ENCODE results near the gene ZSCAN2. TPM values are rescaled to one million over a fixed set of nuclear protein-coding genes. Genes with fewer than 3 reads are reported as not detected.
A peak's percentile ranks its signal among the peaks of the same experiment; 100 is the strongest.

ZSCAN2 gene
- polyA plus RNA-seq, 1 donor = 12.1 TPM

DNA sequence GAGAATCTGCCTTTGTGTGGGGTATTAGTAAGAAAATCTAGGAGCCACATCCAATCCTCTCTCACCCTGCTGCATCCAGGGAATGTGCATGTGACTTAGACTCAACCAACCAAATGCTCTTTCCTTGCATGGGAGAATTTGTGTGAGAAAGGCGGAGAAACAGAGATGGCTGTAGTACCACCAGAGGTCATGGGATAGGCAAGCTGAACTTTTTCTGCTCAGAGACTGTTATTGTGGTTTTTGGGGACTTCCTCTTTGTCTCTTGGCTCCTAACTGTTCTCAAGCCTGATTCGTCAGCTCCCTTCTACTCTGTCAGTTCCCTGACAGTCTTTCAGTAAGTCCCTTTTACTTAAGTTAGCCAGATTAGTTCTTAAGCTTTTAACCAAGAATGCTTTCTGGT, 2.6 kb upstream of the ZSCAN2 start:
- Histone ChIP-seq H3K4me1 (ENCODE audit: control insufficient read depth, insufficient read depth, low read length) (peaks cover 13% of the 10 kb centered on the region), H3K27ac (ENCODE audit: low read length) (no peak overlapping the region), H3K4me3 (ENCODE audit: low read length) (no peak overlapping the region), H3K36me3 (ENCODE audit: control insufficient read depth, insufficient read depth, low read length) (no peaks in the 10 kb centered on the region), H3K9me3 (ENCODE audit: control insufficient read depth, low read depth, low read length) (no peaks in the 10 kb centered on the region), H3K27me3 (ENCODE audit: control insufficient read depth, insufficient read depth, low read length) (no peaks in the 10 kb centered on the region)
- no peak for DNase-seq
- no CpG with 5 or more reads among the region's 2 CpGs for WGBS (ENCODE audit: insufficient coverage, low lambda C conversion rate)

DNA sequence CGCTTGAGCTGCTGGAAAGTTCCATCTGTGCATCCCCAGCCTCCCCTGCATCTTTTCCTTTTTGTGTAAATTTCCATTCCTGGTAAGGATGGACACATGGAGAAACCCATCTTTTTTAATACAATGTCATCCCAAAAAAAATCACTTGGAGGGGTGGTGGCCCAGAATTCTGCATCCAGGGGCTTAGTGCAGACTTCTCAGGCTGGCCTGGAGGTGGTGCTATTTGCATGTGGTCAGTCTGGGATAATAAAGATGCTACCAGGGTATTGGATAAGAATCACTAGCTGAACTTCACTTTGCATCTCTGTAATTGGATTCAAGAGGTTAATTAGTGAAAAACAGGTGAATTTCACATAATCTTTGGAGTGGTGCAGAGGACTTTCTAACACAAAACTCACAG, 1.8 kb upstream of the ZSCAN2 start:
- peaks cover 13% of the 10 kb centered on the region for H3K4me1 ChIP-seq (ENCODE audit: control insufficient read depth, insufficient read depth, low read length)
- H3K27ac ChIP-seq (ENCODE audit: low read length) = no peak overlapping the region
- peak in 1 of 2 donors; percentile 39 for DNase-seq
- H3K36me3 ChIP-seq (ENCODE audit: control insufficient read depth, insufficient read depth, low read length) = peaks cover 5% of the 10 kb centered on the region
- H3K27me3 ChIP-seq (ENCODE audit: control insufficient read depth, insufficient read depth, low read length) = no peaks in the 10 kb centered on the region
- H3K4me3 ChIP-seq (ENCODE audit: low read length) = no peak overlapping the region
- no CpG with 5 or more reads among the region's 1 CpG for WGBS (ENCODE audit: insufficient coverage, low lambda C conversion rate)
- H3K9me3 ChIP-seq (ENCODE audit: control insufficient read depth, low read depth, low read length) = no peaks in the 10 kb centered on the region

DNA sequence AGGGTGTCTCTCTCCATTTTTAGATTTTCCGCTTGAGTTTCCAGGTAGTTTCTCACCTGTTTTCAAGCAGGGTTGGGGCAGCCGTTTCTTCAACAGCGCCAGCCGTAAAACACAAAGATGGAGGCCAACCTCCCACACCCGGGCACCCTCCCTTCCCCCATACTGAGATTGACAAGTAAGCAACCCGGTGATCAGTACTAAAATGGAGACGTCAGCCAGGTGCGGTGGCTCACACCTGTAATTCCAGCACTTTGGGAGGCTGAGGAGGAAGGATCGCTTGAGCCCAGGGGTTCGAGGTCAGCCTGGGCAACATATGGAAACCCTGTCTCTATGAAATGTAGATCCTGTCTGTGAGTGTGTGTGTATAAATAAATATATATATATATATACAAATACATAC, 903 bp upstream of the ZSCAN2 start:
- Histone ChIP-seq H3K27ac (ENCODE audit: low read length) (no peak overlapping the region), H3K27me3 (ENCODE audit: control insufficient read depth, insufficient read depth, low read length) (no peaks in the 10 kb centered on the region), H3K36me3 (ENCODE audit: control insufficient read depth, insufficient read depth, low read length) (peaks cover 12% of the 10 kb centered on the region), H3K4me3 (ENCODE audit: low read length) (peak overlapping the region; percentile 98), H3K9me3 (ENCODE audit: control insufficient read depth, low read depth, low read length) (no peaks in the 10 kb centered on the region), H3K4me1 (ENCODE audit: control insufficient read depth, insufficient read depth, low read length) (peaks cover 14% of the 10 kb centered on the region)
- no peak for DNase-seq
- no CpG with 5 or more reads among the region's 10 CpGs for WGBS (ENCODE audit: insufficient coverage, low lambda C conversion rate)

DNA sequence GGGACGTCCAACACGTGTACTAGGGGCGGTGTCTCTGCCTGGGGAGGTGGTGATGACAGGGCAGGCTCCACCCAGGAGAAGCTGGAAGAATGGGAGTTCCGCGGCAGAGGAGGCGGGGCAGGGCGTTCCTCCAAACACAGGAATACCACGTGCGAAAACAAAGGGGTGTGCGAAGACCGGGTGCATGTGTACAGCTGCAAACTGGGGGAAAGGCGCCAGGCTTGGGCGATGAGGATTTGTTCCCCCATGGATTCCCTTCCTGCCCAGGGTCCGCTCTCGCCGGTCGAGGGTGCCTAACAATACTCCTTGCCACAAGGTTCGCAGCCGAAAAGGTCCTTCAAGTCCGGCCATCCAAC, 500 bp upstream of the ZSCAN2 start:
- H3K27ac ChIP-seq (ENCODE audit: low read length) = no peak overlapping the region
- WGBS (ENCODE audit: insufficient coverage, low lambda C conversion rate) = no CpG with 5 or more reads among the region's 20 CpGs
- H3K27me3 ChIP-seq (ENCODE audit: control insufficient read depth, insufficient read depth, low read length) = no peaks in the 10 kb centered on the region
- no peaks in the 10 kb centered on the region for H3K9me3 ChIP-seq (ENCODE audit: control insufficient read depth, low read depth, low read length)
- peak overlapping the region; percentile 98 for H3K4me3 ChIP-seq (ENCODE audit: low read length)
- peaks cover 13% of the 10 kb centered on the region for H3K4me1 ChIP-seq (ENCODE audit: control insufficient read depth, insufficient read depth, low read length)
- peaks cover 16% of the 10 kb centered on the region for H3K36me3 ChIP-seq (ENCODE audit: control insufficient read depth, insufficient read depth, low read length)
- DNase-seq = peak; percentile 81 to 89

DNA sequence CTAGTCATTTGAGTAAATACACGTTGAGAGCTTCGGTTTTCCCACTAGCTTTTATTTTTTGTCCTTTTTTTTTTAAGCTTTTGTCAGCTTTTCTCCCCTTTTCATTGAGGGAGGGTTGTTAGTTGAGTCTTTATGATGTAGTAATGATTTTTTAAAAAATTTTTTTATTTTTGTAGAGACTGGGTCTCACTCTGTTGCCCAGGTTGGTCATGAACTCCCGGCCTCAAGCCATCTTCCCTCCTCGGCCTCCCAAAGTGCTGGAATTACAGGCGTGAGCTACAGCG, 688 bp downstream of the ZSCAN2 start:
- DNase-seq = no peak
- Histone ChIP-seq H3K27me3 (ENCODE audit: control insufficient read depth, insufficient read depth, low read length) (no peaks in the 10 kb centered on the region), H3K9me3 (ENCODE audit: control insufficient read depth, low read depth, low read length) (no peaks in the 10 kb centered on the region), H3K27ac (ENCODE audit: low read length) (no peak overlapping the region), H3K4me3 (ENCODE audit: low read length) (peak overlapping the region; percentile 98), H3K4me1 (ENCODE audit: control insufficient read depth, insufficient read depth, low read length) (peaks cover 17% of the 10 kb centered on the region), H3K36me3 (ENCODE audit: control insufficient read depth, insufficient read depth, low read length) (peaks cover 20% of the 10 kb centered on the region)
- 0% methylated on average over 3 of the region's 6 CpGs for WGBS (ENCODE audit: insufficient coverage, low lambda C conversion rate)

DNA sequence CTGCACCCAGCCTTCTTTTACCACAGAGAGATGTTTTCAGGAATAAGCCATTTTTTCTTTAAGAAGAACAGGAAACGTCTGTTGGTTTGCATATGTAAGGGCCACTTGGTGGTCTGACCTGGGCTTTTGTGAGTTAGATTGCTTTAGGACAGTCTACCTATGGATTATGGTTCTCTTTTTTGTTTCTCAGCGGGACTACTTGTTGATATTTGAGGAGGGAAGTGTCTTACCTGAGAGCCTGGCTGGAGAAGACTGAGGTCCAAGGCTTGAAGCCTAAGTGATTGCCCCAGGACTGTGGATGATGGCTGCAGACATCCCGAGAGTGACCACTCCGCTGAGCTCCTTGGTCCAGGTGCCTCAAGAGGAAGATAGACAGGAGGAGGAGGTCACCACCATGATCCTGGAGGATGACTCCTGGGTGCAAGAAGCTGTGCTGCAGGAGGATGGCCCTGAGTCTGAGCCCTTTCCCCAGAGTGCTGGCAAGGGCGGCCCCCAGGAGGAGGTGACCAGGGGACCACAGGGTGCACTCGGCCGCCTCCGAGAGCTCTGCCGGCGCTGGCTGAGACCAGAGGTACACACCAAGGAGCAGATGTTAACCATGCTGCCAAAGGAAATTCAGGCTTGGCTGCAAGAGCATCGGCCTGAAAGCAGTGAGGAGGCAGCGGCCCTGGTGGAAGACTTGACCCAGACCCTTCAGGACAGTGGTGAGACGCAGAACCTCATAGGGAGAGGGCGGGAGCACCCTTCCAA, 3.0 kb downstream of the ZSCAN2 start:
- no peaks in the 10 kb centered on the region for H3K9me3 ChIP-seq (ENCODE audit: control insufficient read depth, low read depth, low read length)
- H3K4me3 ChIP-seq (ENCODE audit: low read length) = no peak overlapping the region
- DNase-seq = no peak
- peaks cover 29% of the 10 kb centered on the region for H3K4me1 ChIP-seq (ENCODE audit: control insufficient read depth, insufficient read depth, low read length)
- WGBS (ENCODE audit: insufficient coverage, low lambda C conversion rate) = no CpG with 5 or more reads among the region's 14 CpGs
- no peak overlapping the region for H3K27ac ChIP-seq (ENCODE audit: low read length)
- H3K36me3 ChIP-seq (ENCODE audit: control insufficient read depth, insufficient read depth, low read length) = peaks cover 28% of the 10 kb centered on the region
- no peaks in the 10 kb centered on the region for H3K27me3 ChIP-seq (ENCODE audit: control insufficient read depth, insufficient read depth, low read length)

DNA sequence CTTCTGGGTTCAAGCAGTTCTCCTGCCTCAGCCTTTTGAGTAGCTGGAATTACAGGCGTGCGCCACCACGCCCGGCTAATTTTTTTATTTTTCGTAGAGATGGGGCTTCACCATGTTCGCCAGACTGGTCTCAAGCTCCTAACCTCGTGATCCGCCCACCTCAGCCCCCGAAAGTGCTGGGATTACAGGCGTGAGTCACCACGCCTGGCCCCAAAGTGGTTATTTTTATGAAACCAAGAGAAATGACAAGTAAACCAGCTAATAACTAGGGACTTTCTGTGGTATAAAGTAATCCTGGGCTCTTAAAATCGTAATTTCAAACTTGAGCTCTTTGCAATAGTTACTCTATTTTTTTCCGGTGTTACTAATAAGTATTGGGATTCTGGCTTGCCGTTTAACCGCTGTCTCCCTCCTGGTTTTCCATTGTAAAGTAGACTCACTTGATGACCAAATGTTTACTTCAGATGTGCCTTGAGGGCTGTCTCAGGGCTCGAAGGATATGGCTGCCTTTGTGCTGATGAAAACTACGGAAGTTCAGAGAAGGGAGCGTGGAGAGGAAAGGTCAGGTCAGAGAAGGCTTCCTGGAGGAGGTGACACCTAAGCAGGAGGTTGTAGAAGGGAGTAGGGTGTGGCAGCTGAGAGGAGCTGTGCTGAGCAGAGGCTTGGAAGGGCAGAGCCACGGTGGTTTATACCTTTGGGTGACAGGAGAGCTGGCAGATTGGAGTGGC, 4.2 kb downstream of the ZSCAN2 start:
- peak overlapping the region; percentile 84 for H3K27ac ChIP-seq (ENCODE audit: low read length)
- 94% methylated on average over 3 of the region's 19 CpGs for WGBS (ENCODE audit: insufficient coverage, low lambda C conversion rate)
- no peaks in the 10 kb centered on the region for H3K9me3 ChIP-seq (ENCODE audit: control insufficient read depth, low read depth, low read length)
- no peak for DNase-seq
- H3K4me1 ChIP-seq (ENCODE audit: control insufficient read depth, insufficient read depth, low read length) = peaks cover 29% of the 10 kb centered on the region
- H3K36me3 ChIP-seq (ENCODE audit: control insufficient read depth, insufficient read depth, low read length) = peaks cover 34% of the 10 kb centered on the region
- no peaks in the 10 kb centered on the region for H3K27me3 ChIP-seq (ENCODE audit: control insufficient read depth, insufficient read depth, low read length)
- H3K4me3 ChIP-seq (ENCODE audit: low read length) = no peak overlapping the region

DNA sequence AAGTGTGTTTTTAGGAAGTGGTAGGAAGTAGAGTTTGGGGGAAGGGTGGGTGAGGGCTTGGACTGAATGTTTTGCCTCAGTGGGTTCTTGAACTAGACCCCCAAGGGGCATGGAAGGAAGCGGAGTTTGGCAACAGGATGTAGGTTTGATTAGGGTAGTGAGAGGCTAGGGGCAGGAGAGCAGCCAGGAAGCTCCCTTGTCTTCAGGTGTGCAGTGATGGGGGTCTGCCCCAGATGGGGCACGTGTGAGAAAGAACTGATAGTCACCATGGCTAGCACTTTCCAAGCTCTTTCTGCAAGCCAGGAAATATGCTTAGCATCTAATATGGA, 4.7 kb downstream of the ZSCAN2 start:
- peak overlapping the region; percentile 84 for H3K27ac ChIP-seq (ENCODE audit: low read length)
- WGBS (ENCODE audit: insufficient coverage, low lambda C conversion rate) = no CpG with 5 or more reads among the region's 2 CpGs
- peaks cover 29% of the 10 kb centered on the region for H3K4me1 ChIP-seq (ENCODE audit: control insufficient read depth, insufficient read depth, low read length)

DNA sequence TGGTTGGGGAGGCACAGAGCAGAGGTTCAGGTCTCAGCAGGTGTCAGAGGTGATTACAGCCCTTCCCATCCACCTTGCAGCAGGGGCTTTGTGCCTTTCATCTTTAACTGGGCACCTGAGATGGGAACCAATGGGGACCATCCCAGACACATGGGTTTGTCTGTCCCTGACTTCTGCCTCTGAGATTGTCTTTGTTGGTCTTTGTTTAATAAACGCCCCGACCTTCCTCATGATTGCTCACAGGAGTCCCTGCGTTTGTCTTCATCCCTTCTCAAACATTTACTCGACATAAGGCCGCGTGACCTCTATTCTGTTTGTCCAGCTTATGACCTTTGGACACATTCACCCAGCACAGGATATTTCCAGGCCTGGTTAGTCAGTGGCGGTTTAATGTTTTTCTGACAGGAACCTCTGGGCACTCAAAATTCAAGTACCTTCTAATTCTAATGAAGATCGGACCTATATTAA, 5.9 kb downstream of the ZSCAN2 start:
- no peaks in the 10 kb centered on the region for H3K27me3 ChIP-seq (ENCODE audit: control insufficient read depth, insufficient read depth, low read length)
- peak overlapping the region; percentile 84 for H3K27ac ChIP-seq (ENCODE audit: low read length)
- no peak overlapping the region for H3K4me3 ChIP-seq (ENCODE audit: low read length)
- H3K36me3 ChIP-seq (ENCODE audit: control insufficient read depth, insufficient read depth, low read length) = peaks cover 34% of the 10 kb centered on the region
- WGBS (ENCODE audit: insufficient coverage, low lambda C conversion rate) = 0% methylated on average over 1 of the region's 8 CpGs
- peak; percentile 70 to 80 for DNase-seq
- H3K4me1 ChIP-seq (ENCODE audit: control insufficient read depth, insufficient read depth, low read length) = peaks cover 29% of the 10 kb centered on the region
- no peaks in the 10 kb centered on the region for H3K9me3 ChIP-seq (ENCODE audit: control insufficient read depth, low read depth, low read length)

More for the DNA sequence above, 4.7 kb downstream of the ZSCAN2 start:
- H3K36me3 ChIP-seq (ENCODE audit: control insufficient read depth, insufficient read depth, low read length) = peaks cover 34% of the 10 kb centered on the region
- H3K4me3 ChIP-seq (ENCODE audit: low read length) = no peak overlapping the region
- H3K27me3 ChIP-seq (ENCODE audit: control insufficient read depth, insufficient read depth, low read length) = no peaks in the 10 kb centered on the region
- H3K9me3 ChIP-seq (ENCODE audit: control insufficient read depth, low read depth, low read length) = no peaks in the 10 kb centered on the region
- DNase-seq = no peak

DNA sequence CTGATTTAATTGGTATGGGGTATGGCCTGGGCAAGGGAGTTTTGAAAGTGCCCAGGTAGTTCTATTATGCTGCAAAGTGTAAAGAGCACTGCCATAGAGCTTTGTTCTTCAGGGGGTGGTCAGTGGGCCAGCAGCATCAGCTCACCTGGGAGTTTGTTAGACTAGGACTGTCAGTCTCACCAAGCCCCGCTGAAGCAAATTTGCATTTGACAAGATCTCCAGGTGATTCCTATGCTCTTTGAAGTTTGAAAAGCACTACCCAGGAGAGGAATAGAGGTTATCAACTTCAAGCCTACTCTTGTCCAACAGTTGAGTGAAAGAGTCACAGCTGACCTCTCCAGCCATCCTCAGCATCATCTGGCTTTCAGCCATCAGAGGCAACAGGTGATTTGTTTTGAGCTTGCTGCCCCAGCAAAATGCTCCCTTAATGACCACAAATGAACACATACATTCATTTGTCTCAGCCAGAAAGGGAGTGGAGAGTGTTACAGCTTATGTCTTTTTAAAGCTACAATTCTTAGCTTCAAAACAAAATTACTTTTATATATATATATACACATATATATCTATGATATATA, 8.0 kb downstream of the ZSCAN2 start:
- Histone ChIP-seq H3K4me1 (ENCODE audit: control insufficient read depth, insufficient read depth, low read length) (peaks cover 29% of the 10 kb centered on the region), H3K9me3 (ENCODE audit: control insufficient read depth, low read depth, low read length) (no peaks in the 10 kb centered on the region), H3K36me3 (ENCODE audit: control insufficient read depth, insufficient read depth, low read length) (peaks cover 33% of the 10 kb centered on the region), H3K4me3 (ENCODE audit: low read length) (no peak overlapping the region), H3K27ac (ENCODE audit: low read length) (no peak overlapping the region), H3K27me3 (ENCODE audit: control insufficient read depth, insufficient read depth, low read length) (no peaks in the 10 kb centered on the region)
- no peak for DNase-seq
- WGBS (ENCODE audit: insufficient coverage, low lambda C conversion rate) = no CpG with 5 or more reads among the region's 1 CpG

Measured in large intestine (tissue), 3 donors.